ENCODE data around the gene MED16. TPM values are rescaled to one million over a fixed set of nuclear protein-coding genes. Genes with fewer than 3 reads are reported as not detected.
"Not testable (repeated sequence)": the region's sequence is repeated elsewhere in the genome, so short reads cannot be mapped to it uniquely, and the experiment has no call there.

Gene MED16
- total RNA-seq, 1 experiment from 2014 or later = 20.4 TPM

DNA sequence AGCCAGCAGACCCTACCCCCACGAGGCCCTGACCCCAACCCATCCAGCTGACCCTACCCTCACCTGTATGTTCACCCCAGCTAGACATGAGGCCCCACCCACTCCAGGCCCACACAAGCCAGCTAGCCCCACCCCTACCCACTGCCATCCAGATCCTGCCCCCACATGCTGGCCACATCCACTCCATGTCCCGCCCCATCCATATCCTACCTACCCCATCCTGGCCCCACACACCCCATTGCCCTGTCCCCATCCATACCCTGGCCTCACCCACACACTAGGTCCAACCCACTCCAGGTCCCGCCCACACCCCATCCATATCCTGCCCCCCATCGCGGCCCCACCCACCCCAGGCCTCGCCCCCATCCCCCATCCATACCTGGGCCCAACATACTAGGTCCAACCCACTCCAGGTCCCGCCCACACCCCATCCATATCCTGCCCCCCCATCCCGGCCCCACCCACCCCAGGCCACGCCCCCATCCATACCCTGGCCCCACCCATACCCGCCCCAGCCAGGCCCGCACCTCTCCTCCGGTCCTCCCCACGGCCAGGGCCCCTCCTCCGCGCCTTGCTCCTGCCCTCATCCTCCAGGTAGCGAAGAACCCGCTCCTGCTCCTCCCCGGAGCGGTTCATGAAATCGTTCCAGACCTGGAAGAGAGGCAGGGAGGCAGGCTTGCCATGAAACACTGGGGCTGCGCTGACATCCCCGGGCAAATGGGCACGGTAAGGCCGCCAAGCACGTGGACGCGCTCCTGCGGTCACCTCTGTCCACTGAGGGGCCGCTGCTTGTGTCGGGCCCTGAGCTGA is 7.5 kb upstream of the MED16 start:
- Histone ChIP-seq H3K27me3 (no peaks in the 10 kb centered on the region), H3K4me3 (no peak overlapping the region), H3K9me3 (no peaks in the 10 kb centered on the region), H3K36me3 (no peaks in the 10 kb centered on the region)
- no peak for DNase-seq

DNA sequence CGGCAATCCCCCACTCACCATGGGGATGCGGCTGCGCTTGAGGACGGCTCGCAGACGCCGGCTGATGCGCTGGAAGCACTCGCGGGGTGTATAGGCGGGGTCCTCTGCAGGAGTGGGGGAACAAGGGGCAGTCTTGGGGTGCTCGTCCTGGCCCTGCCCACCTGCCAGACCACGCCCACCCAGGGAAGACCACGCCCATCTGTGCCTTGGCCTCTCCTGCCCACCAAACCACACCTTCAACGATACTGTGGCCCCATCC is 7.0 kb upstream of the MED16 start:
- H3K36me3 ChIP-seq = no peaks in the 10 kb centered on the region
- no peaks in the 10 kb centered on the region for H3K27me3 ChIP-seq
- DNase-seq = no peak
- no peaks in the 10 kb centered on the region for H3K9me3 ChIP-seq
- H3K4me3 ChIP-seq = no peak overlapping the region

DNA sequence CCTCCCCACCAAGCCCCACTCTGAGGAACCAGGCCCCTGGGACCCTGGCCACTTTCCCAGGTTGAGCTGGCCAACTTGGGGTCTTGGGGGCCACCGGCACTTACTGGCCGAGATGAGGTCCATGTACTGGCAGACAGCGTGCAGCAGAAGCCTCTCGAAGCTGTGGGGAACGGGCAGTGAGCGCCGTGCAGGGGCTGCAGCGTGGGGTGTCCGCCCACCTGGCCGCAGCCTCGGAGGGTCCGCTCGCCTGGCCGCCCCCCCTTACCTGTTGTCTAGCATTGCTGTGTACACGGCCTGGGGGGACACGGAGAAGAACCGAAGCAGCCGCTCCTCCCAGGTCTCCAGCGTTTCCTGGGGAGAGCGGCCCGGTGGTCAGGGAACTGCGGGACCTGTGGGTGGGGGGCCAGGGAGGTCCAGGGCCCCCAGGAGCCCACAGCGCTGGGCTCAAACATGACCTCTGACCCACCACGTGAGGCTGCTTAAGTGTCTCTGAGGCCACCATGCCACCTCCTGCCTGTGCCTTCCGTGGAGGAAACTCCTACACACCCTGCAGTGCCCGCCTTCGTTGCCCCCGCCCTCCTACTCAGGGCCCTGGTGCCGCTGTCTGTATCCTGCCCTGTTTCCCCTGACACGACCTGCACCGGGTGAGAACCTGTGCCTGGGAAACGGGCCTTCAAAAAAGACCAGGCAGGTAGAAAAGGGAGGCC is 6.5 kb upstream of the MED16 start:
- Histone ChIP-seq H3K4me3 (no peak overlapping the region), H3K9me3 (no peaks in the 10 kb centered on the region), H3K27me3 (no peaks in the 10 kb centered on the region), H3K36me3 (no peaks in the 10 kb centered on the region)
- no peak for DNase-seq

DNA sequence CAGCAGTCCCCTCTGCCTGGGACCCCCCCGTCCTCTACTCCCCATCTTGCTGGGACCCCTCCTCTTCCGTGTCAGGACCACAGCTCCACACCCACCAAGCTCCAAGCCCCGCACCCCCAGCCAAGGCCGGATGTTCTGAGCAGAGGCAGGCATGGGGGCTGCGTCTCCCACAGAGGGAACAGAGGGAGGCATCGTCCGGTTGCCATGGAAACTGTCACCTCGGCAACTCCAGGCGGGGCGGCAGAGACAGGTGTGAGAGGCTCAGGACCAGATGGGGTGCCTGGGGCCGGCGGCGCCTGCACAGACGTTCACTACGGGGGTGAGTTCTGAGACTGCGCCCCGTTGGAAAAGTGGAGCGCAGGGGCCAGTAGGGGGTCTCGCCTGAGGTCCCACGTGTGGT is 5.7 kb upstream of the MED16 start:
- Histone ChIP-seq H3K4me3 (no peak overlapping the region), H3K27me3 (no peaks in the 10 kb centered on the region), H3K9me3 (no peaks in the 10 kb centered on the region), H3K36me3 (no peaks in the 10 kb centered on the region)
- DNase-seq = no peak

DNA sequence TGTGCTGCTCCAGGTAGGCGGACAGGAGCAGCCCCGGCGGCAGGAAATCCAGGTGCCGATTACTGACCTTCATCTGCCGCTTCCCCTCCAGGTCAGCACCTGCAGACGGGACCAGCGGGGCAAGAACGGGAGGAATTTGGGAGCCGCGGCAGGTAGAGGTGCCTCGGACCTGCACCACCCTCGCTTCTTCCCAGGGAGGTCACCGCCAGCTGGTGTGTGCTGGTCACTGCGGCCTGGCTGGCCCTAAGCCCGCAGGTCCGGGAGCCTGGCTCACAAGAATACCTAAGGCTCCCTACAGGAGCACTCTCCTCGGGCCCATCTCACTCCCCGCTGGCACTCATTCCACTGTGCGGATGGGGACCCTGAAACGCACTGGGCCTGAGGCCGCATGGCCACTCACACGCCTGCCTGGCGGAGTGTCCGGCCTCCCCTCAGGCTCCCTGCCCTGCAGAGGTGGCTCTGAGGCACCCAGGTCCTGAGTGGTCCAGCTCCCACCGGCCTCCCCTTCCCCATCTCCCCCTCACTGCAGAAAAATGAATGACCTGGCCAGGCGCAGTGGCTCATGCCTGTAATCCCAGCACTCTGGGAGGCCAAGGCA is 4.6 kb upstream of the MED16 start:
- H3K36me3 ChIP-seq = no peaks in the 10 kb centered on the region
- DNase-seq = no peak
- H3K9me3 ChIP-seq = no peaks in the 10 kb centered on the region
- H3K27me3 ChIP-seq = no peaks in the 10 kb centered on the region
- H3K4me3 ChIP-seq = no peak overlapping the region

DNA sequence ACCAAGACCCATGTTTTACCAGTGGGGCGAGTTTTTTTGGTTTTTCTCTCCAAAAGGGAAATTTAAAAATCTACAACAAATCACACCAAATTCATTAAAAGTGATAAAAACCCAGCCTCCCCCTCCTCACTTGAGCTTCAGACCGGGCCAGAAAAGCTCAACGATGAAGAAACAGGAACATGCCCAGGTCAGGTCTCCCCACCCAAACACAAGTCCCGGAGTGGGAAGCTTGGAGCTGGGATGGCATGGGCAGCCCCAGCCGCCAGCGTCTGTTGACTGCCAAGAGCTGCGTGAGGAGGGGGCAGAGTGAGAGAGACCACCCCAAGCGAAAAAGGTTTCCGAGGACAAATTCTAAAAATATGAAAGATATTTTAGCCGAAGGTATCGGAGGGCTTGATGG is 4.0 kb upstream of the MED16 start:
- no peak for DNase-seq
- Histone ChIP-seq H3K27me3 (no peaks in the 10 kb centered on the region), H3K36me3 (no peaks in the 10 kb centered on the region), H3K9me3 (no peaks in the 10 kb centered on the region), H3K4me3 (no peak overlapping the region)

DNA sequence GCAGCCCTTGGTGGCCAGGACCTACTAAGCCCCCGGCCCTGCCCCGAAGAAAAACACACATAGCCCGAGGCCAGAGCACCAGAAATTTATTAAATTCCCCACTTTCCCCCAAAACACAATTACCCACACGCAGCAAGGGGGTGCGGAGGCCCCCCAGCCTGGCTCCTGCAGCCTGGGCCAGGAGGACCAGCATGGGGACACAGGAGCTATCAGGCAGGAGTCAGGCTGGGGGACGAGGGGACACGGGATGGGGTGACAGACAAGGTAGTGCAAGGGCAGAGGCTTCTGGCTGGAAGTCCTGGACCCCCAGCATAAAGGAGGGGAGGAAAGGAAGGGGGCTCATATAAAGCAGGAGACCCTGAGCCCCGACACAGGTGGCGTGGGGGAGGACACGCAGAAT is 3.4 kb upstream of the MED16 start:
- Histone ChIP-seq H3K27me3 (no peaks in the 10 kb centered on the region), H3K9me3 (no peaks in the 10 kb centered on the region), H3K36me3 (no peaks in the 10 kb centered on the region), H3K4me3 (no peak overlapping the region)
- no peak for DNase-seq

DNA sequence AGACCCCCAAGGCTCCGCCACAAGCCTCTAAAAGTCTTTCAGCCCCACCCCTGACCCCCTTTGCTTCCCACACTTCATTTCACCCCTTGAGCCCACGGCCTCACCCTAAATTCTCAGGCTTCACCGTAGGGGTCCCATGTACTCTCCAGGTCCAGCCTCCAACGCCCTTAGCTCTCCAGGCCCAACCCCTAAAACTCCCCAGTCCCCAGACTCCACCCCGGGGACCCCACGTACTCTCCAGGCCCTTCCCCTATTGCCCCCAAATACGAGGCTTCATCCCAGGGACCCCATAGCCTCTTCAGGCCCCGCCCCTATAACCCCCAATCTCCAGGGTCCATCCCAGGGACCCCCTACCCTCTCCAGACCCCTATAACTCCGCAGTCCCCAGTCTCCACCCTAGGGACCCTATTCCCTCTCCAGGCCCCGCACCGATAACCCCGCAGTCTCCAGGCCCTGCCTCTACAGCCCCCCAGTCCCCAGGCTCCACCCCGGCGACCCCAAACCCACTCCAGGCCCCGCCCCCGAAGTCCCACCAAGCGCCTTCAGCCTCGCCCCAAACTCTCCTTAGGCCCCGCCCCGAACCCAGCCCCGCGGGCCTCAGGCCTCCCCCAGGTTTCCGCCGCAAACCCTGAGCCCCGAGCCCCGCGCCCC is 619 bp downstream of the MED16 start:
- Histone ChIP-seq H3K27me3 (no peaks in the 10 kb centered on the region), H3K36me3 (peaks cover 4% of the 10 kb centered on the region), H3K4me3 (peak overlapping the region; percentile 67), H3K9me3 (no peaks in the 10 kb centered on the region)
- peak; percentile 24 for DNase-seq

DNA sequence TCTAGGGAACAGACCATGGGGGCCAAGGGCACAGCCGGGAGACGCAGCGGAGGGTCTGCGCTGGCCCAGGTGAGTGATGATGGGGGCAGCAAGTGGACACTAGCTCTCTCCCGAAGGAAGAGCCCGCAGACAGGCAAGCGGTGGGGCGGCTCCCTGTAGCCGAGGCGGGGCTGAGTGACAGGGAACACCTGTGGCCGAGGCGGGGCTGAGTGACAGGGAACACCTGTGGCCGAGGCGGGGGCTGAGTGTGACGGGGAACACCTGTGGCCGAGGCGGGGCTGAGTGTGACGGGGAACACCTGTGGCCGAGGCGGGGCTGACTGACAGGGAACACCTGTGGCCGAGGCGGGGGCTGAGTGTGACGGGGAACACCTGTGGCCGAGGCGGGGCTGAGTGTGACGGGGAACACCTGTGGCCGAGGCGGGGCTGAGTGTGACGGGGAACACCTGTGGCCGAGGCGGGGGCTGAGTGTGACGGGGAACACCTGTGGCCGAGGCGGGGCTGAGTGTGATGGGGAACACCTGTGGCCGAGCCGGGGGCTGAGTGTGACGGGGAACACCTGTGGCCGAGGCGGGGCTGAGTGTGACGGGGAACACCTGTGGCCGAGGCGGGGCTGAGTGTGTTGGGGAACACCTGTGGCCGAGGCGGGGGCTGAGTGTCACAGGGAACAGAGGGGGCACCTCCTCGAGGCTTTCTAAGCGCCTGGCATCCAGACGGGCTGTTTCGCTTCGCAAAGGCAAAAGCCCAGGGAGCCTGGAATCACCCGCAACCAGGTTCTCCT is 1.4 kb downstream of the MED16 start:
- not testable (repeated sequence) for DNase-seq, H3K9me3 ChIP-seq, H3K27me3 ChIP-seq, H3K36me3 ChIP-seq
- peak overlapping the region; percentile 67 for H3K4me3 ChIP-seq

DNA sequence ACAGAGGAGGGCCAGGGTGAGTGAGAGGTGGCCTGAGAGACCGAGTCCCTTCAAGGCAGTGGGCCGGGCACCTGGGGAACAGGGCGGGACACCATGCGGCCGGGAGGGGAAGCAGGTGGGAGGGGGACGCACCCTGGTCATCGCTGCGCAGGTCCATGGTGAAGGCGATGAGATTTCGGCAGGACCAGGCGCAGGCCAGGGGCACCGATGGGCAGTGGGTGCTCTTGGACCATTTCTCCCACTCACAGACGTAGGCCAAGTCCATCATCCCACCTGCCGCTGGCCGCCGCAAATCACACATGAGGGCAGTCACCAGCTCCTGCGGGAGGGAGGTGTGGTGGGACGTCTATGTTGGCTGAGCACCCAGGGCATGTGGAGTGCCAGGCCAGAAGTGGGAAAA is 2.2 kb downstream of the MED16 start:
- peaks cover 8% of the 10 kb centered on the region for H3K36me3 ChIP-seq
- H3K27me3 ChIP-seq = no peaks in the 10 kb centered on the region
- no peak for DNase-seq
- no peak overlapping the region for H3K4me3 ChIP-seq
- no peaks in the 10 kb centered on the region for H3K9me3 ChIP-seq

DNA sequence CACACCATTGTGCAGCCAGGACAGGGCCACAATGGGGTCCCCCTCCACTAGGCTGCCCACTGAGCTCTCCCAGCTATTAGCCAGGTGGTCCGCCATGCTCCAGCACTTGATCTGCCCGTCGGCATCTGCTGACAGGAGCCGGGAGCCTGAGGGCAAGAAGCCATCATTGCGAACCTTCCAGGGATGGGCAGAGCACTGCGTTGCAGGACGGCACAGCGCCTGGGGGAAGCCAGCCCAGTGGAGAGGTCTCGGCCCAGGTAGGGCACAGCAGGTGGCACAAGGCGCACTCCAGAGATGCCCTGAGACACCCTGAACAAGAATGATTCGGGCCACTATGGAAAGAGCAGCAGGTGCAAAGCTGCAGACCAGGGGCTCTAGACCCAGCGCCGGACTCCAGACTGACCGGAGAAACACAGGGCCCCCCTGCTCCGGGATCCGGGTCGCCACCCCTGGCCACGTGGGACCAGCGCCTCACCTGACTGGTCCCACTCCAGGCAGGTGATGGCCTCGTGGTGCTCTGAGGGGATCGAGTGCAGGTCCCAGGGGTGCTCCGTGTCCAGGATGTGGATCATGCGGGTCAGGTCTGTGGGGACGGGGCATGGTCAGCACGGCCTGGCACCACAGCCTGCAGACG is 3.2 kb downstream of the MED16 start:
- Histone ChIP-seq H3K36me3 (peaks cover 8% of the 10 kb centered on the region), H3K9me3 (no peaks in the 10 kb centered on the region), H3K4me3 (no peak overlapping the region), H3K27me3 (no peaks in the 10 kb centered on the region)
- DNase-seq = no peak

DNA sequence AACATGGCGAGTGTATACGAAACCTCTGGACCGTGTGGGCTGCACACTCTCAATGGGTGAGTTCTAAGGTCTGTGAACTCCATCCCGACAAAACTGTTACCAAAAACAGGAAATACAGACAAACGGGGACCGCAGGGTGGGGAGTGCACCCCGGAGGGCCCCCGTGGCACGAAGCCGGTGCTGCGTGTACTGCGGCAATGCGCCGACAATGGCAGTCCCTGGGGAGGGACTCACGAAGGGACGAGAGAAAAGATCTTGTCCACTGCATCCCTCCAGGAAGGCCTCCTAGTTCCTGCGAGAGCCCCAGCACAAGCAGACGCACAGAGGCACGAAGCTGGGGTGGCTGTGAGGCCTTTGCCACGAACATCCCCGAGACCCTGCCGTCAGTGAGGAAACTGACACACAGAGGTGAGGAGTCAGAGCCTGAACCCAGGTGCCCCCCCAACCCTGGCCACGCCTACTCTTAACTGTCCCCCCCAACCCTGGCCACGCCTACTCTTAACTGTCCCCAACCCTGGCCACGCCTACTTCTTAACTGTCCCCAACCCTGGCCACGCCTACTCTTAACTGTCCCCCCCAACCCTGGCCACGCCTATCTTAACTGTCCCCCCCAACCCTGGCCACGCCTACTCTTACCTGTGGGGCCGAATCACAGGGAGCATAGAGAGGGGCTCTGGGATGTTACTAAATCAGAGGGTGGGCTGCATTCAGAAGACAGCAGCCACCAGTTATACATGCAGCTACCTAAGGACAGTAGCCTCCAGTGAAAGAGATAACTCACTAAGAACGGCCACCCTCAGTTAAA is 4.2 kb downstream of the MED16 start:
- no peak for DNase-seq
- Histone ChIP-seq H3K27me3 (no peaks in the 10 kb centered on the region), H3K4me3 (no peak overlapping the region), H3K9me3 (no peaks in the 10 kb centered on the region), H3K36me3 (peaks cover 8% of the 10 kb centered on the region)

DNA sequence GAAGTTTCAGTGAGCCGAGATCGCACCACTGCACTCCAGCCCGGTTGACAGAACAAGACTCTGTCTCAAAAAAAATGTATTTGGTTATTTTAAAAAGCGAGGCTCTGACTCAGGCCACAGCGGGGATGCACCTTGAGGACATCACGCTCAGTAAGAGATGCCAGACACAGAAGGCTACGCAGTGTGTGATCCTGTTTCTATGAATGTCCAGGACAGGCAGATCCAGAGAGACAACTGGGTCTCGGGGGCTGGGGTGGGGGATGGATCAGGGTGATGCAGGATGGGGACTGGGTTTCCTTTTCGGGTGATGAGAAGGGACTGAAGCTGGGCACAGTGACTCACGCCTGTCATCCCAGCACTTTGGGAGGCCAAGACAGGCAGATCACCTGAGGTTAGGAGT is 5.4 kb downstream of the MED16 start:
- Histone ChIP-seq H3K36me3 (peaks cover 8% of the 10 kb centered on the region), H3K27me3 (no peaks in the 10 kb centered on the region), H3K4me3 (no peak overlapping the region), H3K9me3 (no peaks in the 10 kb centered on the region)
- no peak for DNase-seq

DNA sequence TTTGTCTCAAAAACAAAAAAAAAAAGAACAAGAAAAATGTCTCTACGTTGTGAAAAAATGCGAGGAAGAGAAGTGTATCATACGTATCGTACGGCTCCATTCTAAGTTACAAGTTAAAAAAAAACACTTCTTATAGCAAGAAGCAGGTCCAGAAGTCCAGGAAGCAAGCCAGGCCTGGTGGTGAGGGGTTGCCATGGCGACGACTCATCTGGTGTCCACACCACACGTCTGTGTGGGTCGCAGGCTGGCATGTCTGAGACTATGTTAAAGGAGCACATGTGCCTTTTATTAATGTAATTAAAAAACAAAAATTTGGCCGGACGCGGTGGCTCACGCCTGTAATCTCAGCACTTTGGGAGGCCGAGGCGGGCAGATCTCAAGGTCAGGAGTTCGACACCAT is 5.9 kb downstream of the MED16 start:
- DNase-seq = no peak
- Histone ChIP-seq H3K27me3 (no peaks in the 10 kb centered on the region), H3K9me3 (no peaks in the 10 kb centered on the region), H3K4me3 (no peak overlapping the region), H3K36me3 (peaks cover 8% of the 10 kb centered on the region)

DNA sequence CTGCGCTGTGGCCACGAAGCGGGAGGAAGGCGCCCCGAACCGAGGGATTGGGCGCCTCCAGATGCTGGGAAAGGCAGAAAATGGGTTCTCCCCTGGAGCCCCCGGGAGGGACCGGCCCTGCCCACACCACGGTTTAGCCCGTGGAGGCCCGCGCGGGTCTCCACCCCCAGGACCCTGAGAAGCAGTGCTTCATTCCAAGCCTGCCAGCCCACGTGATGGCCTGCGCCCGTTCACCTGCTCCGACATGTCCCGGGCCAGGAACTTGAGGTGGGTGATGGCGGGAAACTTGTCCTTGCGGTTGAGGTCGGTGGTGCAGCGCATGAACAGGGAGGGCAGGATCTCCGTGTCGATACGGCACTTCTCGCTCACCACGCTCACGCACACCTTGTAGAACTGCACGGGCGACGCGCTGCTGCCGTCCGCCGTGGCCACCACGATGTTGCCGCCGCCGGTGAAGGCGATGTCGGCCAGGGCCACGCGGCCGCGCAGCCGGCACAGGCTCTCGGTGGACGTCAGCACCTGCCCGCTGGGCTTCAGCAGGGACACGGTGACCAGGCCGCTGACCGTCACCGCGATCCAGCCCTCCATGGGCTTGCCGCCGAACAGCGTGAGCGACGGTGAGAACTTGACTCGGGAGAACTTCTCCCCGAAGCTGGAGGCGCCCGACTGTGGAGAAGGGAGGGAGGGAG is 7.3 kb downstream of the MED16 start:
- peaks cover 9% of the 10 kb centered on the region for H3K36me3 ChIP-seq
- H3K27me3 ChIP-seq = no peaks in the 10 kb centered on the region
- H3K4me3 ChIP-seq = no peak overlapping the region
- H3K9me3 ChIP-seq = no peaks in the 10 kb centered on the region
- no peak for DNase-seq

All from MG63 (cell line).